NCI-H187 (cell line): Measurements from ENCODE around the gene GNB1L.

Experiments
- DNase-seq, 2 experiments: peaks; one replicate each; lab custom pipeline; 2025; lab: John Stamatoyannopoulos, UW

GNB1L gene

DNA sequence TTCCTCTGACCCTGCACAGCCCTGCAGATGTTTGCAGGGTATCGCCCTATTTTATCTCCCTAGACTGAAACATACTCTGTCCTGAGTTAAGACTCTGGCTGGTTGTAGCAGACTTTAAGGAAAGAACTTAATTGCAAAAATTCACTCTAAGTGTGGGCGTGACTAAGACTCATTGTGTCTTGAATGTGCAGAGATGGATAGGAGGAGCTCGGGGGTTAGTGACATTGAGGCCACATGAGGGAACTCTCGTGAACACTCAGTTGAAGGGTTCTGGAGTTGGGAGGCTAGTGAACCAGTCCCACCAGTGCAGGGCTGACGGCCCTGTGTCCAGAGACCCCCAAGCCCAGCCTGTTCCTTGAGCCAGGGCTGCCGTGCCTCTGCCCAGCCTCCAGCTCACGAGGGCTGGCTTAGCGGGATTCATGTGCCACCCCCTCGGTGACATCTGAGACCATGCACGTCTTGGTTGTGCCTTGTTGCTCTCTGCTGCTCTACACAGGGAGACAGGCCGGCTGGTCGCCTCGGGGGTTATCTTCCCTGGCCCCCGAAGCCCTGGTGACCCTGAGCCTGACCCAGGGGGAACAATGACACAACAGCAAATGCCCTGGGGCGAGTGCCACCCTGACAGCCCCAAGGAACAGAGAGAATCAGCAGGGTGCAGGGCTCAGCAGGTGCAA, 105.5 kb downstream of the GNB1L start:
- DNase-seq, result no peak

DNA sequence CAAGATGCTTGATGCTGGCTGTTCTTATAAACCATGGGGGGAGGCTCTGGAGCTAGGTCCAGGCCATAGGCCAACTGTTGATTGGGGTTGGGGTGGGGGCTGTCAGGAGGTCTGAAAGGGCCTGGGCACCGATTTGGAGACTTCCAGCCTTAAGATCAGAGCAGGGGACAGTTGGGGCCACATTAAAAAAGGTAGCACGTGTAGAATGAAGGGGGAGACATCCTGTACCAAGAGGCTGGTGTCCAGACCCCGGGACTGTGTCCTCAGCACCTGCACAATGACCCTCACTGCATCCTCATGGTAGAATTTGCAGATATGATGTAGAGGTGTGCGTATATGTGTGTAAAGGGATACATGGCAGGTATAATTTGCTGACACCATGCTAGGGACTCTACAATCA, 106.5 kb downstream of the GNB1L start:
- DNase-seq, result no peak

DNA sequence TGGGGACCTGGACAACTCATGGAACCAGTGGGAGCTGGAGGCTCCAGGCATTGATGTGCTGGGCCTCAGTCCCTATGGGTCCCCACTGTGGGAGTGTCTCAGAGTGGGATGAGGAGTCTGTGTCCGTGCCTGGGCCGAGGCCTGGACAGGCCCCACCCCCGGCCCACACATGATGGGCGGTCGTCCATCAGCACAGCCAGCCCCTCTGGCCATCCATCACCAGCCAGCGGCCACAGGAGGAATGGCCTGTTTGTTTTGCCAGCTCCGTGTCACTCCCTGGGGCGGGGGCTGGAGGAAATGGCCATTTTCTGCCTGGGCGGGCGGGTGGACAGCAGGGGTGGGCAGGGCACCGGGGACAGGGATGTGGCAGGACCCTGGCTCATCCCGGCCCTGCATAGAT, 107.1 kb downstream of the GNB1L start:
- no peak for DNase-seq

DNA sequence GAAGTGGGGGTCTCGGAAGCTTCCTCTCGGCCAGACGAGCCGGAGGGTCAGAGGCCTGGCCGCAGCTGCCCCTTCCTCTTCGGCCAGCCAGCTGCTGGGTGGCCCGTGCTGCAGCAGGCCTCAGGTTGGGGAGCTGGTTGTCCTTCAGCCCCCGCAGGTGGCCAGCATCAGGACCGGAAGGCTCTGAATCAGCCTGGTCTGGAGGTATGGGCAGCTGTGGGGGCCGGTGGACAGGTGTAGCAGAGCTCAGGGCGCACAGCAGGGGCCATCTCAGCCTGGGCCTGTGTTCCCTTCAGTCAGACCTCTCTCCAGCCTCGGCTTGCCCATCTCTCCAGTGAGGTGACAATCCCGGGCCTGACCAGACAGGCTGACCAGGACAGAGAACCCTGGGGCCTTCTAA, 107.9 kb downstream of the GNB1L start:
- no peak for DNase-seq

DNA sequence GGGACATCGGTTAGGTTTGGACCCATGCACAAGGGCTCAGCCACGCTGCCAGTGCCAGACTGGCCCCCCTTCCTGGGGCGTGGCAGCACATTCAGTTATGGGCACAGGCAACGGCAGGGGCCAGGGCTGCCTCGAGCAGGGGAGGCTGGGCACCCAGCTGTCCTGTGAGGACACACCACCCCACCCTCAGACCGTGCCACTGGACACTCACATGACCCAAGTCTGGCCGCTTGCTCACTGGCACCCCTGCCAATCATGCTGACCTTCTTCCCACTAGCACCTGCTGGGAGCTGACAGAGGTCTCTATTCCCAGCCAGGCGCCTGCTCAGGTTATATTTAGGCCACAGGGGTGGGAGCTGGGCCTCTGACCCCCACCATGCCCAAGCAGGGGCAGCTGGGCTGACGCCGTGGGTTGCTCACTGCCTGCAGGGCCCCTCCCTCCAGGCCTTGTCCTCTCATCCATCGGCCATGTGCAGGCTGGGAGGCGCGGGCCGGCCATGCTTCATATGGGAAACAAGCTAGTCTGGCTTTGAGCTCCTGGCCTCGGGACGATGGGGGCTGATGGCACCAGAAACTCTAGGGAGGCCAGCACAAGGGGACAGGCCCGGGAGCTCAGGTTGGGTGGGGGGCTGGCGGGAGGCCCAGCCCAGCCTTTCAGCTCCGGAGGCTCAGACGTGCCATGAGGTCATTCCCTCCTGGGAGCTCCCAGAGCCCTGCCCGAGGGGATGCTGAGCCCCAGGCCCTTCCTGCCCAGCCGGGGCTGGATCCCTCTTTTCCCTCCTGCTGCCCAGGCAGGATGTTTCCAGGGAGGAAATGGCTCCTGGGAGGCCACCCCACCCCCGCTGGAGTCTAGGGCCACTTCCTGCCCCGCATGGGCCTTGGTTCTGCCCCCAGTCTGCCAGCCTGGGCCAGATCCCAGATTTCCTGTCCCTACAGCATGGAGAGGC, 109.2 kb downstream of the GNB1L start:
- no peak for DNase-seq

DNA sequence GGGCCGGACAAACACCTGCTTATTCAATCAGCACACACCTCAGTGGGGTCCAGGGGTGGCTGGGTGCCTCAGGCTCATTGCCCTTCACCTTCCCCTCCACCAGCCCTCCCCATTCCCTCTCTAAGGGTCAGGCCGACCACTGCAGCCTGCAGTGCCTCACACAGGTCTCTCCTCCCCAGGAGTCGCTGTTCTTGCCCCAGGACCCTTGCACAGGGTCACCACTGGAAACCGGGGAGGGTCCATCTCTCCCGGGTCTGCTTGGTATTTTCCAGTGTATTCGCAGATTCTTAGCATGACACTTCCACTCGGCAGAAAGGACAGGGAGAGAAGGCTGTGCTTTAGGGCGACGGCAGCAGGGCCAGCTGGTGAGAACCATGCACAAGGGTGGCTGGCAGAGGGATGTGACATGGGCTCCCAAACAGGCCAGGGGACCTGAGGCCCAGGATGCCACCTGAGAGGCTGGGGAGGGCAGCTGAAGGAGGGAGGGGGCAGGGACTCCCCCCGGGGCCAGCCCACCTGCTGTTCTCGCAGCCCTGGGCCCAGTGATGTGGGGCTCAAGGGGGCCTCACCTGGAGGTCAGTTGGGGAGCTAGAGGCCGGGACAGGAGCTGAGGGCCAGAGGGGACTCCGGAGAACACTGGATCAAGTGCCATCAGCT, 110.2 kb downstream of the GNB1L start:
- DNase-seq, result no peak

DNA sequence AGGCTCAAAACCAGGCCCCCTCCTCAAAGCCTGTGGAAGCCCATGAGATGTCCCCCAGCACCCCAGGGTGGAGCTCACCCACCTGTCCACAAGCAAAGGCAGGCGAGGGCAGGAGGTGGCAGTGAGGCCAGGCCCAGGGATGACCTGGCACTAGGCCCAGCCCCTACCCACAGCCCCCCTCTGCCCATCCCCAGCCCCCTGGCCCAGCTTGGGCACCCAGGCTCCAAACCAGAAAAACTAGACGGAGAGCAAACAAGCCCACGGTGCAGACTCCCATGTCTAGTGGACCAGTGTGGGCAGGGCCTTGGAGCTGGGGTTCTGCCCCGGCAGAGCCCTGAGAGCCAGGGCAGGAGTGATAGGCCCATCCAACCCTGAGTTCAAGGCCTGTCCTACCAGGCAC, 111.0 kb downstream of the GNB1L start:
- no peak for DNase-seq

DNA sequence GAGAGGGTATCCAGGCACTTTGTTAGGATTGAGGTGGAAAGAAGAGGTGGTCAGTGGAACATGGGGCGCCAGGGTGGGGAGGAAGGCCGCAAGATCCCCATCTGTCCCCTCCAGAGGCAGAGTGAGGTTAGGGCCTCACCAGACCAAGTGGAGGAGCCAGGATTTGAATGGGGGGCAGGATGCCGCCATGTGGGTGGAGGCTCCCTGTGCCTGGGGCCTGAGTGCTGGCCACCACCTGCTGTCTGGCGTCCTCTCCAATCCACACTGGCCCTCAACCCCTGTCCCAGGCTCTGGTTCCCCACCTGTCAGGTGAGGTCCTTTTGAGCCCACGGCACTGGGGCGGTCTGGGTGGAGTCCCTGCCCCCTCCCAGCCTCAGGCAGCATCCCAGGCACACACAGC, 111.6 kb downstream of the GNB1L start:
- DNase-seq, result no peak

DNA sequence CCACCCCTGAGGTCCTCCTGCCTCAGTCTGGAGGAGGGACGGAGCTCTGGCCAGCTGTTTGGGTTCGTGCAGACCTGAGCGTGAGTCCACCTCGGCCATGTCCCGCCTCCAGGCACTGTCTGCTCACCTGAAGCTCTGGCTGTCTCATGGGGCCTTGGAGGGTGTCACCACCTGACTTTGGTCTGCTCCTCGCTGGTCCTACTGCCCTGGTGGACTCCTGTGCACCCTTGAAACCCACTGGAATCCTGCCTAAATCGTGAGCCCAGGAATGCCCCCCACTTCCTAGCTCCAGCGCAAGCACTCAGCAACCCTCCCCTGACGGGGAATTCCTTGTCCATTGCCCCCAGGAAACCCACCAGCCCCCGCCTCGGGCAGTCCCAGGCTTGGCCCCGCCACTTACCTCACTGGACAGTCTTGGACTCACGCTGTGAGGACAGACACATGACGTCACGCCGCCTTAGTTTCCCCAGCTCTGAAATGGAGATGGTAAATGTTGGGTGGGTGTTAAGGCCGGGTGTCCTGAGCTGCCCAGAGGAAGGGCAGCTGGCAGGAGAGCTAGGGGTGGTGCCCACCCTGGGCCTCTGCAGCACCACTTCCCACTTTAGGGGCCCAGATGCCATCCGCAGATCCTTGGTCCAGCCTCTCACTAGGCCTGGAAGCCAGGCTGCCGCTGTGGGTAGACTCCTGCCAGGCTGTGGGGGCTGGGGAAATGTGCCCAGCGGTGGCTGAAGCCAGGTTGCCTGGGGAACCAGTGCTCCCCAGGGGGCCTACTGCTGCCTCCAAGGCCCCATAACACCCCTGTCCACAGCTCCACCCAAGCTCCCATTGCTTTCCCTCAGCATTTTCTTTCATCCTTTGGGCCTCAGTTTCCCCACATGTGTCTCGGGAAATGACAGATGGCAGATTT, 112.3 kb downstream of the GNB1L start:
- no peak for DNase-seq

DNA sequence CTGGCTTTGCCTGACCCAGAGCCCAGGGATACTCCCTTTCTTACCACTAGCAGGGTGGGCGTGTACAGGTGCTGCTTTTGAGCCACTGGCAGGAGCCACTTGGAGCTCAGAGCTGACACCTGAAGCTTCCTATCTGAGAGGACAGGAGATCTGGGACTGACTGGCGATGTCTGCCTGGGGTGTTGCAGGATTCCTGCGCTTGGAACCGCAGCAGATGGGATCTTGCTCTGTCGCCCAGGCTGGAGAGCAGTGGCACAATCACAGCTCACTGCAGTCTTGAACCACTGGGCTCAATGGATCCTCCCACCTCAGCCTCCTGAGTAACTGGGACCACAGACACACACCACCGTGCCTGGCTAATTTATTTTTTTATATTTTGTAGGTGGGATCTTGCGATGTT, 113.6 kb downstream of the GNB1L start:
- no peak for DNase-seq

DNA sequence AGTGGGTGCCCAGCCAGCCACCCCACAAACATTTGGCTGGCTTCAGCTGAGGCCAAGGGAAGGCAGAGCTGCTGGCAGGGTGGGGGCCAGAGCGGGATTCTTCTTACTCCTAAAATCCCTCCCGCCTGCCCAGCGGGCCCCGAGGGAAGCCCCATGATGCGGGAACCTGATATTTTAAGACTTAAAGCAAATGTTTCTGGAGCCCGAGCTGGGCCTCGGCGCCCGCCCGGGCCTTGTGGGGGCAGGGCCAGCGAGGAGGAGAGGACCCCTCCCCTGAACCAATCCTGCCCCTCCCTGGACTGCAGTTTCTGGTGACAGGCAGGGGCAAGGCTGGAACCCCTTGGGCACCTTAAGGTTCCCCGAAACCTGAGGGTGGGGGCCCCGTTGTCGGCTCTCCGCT, 114.1 kb downstream of the GNB1L start:
- no peak for DNase-seq

DNA sequence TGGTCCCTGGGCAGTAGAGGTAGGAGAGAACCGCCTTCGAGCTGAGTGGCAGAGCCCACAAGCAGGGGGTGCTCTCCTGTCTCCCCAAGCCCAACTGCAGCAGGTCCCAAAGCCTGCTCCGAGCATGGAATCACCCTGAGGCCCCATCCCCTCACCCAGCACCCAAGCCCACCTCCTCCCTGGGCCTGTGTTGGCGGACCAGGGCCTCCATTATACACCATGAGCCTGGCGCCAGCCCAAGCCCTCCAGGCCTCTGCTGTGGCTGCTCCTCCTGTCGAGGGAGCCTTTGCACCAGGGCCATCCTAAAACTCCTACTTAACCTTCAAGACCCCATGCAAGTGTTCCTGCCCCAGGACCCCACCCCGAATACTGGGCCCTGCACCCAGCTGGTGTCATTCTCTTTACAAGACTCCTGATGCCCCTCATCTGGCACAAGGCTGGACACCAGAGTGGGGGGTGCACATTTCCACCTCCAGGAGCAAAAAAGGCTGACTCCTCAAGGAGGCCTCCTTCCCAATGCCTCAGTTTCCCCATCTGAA, 114.7 kb downstream of the GNB1L start:
- no peak for DNase-seq

DNA sequence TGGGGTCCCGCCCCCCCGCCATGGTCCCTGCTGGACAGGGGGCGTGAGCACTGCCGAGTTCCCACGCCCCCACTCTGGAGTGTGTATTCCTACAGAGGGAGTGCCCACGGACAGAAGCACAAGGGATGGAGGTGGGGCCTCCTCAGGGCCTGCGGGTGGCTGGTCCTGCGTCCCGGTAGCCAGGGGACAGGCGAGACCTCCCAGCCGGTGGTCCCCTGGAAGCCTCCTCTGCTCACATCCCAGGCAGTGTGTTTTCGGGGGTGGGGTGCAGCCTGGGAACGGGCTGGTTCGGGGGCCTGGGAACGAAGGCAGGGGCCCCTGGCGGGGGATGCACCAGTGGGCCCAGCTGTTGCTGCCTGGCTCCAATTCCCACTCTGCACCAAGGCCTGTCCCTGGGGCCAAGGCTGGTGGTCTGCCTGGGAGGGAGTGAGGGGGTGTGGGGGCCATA, 115.2 kb downstream of the GNB1L start:
- DNase-seq, result no peak

DNA sequence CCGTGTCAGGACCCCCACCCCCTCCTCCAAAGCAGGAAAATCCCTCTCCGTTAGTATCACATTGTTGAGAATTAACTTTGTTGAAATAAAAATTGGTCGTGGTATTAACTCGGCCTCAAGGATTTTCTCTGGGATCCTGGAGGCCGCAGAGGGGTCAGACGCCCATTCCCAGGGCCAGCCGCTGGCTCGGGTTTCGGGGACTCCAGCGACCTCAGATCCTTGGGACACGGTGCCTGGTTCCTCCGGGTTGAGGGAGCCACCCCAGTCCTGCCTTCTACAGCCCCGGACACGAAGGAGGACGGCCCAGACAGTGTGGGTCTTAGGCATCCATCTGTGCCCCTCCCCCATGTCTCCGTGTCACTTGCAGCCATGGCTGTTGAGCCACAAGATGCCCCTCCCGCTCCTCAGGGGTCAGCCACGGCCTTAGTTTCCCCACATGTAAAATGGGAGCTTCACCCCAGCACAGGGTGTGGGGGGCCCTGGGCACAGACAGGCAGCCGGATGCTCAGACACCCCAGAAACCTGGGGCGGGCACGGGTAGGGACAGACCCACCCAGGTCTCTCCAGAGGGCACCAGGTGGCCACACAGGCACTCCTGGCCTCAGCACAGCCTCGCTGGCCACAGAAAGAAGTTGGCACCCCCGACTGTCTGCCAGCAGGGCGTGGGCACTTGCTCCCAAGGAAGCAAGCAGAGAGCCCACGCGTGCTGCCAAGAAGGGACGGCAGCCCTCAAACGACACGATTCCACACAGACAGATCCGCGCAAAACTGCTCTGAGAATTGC, 115.8 kb downstream of the GNB1L start:
- DNase-seq, result no peak

DNA sequence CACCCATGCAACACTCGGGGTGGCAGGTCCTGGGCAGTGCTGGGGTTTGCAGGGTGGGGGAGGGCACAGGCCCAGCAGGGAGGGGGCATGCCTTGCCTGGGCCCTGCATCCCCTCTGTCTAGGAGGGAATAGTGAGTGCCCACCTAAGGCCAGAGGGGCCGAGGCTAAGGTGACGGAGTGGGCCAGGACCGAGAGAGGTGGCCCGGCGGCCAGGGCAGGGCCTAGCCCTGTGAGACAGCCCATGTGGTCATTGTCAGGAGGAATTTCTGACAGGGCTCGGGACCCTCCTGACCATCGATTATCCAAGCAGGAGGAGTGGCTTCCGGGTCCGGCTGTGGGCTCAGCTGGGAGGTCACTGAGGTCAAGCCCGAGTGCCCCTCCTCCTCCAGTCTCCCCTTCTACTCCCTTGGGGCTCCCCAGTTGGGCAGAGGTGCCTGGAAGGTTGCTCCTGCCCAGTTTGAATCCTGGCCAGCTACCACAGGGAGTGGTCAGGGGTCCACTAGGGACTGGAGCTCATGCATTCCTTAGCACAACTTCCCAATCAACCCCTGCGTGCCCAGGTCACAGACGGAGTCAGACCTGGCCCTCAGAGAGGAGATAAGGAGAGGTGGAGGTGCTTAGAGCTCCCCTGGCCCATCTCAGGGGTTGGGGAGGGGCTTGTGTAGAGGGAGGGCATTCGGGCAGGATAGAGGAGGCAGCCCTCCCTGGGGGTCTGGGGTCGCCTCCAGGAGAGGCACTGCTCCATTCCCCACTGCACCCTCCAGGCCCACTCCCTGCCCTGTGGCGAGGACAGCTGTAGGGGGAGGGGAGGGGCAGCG, 116.6 kb downstream of the GNB1L start:
- no peak for DNase-seq

DNA sequence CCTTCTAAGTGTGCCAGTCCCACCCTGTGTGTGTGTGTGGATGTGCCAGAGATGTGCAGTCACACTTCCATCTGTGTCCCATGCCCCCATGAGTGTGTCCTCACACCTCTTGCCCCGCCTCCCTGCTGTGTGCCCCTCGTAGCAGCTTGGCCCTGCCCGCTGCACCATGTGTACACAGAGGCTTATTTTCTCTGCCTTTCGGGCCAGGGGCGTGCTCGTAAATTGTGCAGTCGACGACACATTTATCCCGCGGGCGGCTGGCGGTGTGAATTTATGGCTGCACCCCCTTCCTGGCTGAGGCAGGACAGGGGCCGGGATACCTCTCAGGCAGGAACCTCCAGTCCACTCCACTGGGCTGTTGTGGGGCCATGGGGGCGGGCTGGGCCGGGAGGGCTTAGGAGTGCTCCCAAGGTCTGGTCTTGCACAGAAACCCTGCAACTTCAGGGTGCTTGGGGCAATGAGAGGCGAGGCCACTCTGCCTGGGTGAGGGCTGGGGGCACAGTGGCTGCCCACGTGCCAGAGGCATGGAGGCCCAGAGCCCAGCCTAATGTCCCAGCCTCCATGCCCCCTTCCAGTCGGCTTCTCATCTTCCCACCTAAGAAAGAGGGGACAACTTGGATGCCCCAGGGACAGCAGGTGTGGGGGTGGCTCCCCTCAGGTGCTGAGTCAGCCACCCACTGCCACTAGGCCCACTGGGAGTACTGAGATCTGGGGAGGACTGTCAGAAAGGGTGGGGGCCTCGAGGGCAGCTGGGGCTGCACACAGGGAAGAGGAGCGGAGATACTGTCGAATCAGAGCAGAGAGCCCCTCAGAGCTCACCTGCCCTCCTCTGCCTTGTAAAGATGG, 118.8 kb downstream of the GNB1L start:
- DNase-seq, result no peak

DNA sequence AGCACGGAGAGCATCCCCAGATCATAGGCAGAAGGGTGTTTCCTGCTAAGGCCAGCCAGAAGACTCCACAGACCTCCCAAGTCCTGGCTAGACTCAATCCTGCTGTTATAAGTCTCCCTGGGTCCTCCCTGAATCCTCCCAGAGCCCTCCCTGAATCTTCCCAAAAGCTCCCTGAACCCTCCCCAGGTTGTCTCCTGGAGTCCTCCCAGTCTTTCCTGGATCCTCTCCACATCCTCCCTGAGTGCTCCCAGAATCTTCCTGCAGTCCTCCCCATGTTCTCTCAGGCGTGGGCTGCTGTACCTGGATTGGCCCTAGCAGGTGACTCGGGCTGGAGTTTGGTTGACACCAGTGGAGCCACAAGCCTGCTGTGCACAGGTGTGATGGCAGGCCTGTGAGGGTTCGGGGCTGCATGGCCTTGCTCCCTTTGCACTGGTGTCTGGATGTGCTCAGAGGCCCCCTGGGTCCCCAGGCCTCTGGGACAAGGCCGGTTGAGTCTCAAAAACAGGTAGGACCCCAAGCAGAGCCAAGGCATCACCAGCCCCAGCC, 119.8 kb downstream of the GNB1L start:
- DNase-seq, result no peak

DNA sequence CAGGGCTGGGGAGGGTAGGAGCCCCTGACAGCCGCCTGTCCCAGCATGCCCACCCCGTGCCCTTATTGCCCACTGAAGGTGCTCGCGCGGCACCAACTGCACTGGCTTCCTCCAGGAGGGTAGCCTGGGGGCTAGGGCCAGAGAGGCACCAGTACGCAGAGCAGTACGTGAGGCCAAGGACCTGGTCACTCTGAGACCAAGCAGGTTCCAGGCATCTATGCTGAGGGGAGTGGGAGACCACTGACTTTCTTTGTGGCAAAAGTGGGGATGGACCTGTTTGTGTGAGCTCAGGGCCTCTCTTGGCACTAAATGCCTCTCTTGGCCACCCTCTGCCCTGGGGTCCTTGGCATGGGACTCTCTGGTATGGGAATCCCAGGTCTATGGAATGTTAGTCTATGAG, 120.5 kb downstream of the GNB1L start:
- DNase-seq, result no peak

DNA sequence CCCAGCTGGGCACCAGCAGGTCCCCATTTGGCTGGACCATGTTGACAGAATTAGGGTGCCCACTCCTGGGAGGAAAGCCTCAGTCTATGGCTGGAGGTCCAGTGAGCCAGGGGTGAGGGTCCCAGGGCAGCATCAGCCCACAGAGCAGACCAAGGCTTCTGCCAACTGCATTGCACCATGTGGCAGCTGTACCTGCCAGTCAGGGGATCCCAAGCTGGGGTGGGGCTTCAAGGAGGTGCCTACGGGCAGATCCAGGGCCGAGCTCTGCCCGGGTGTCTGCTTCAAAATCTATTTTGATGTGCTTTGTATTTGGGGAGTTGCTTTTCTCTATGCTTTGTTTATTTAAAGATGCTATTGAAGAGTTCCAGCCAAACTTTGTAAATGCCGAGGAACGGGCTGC, 120.9 kb downstream of the GNB1L start:
- no peak for DNase-seq
